Mucosa of descending colon (tissue), 3 donors: ENCODE results near the gene ANXA4. TPM values are rescaled to one million over a fixed set of nuclear protein-coding genes. Genes with fewer than 3 reads are reported as not detected.

Experiments used
- ATAC-seq: fragments of 200-7000 bp; cut with Tn5 transposase; one replicate; pipeline ENCODE4 v1.9.1; 2020; ENCODE audit warnings: mild to moderate bottlenecking, moderate library complexity
- DNase-seq, 3 donors: peaks; one replicate each; pipeline ENCODE4 v3.0.0-alpha.2; 2020
- H3K36me3 ChIP-seq: fragments of 200-600 bp; one replicate; pipeline ENCODE4 v1.8.0; 2021; ENCODE audit warnings: low read depth, mild to moderate bottlenecking
- H3K4me1 ChIP-seq: fragments of 200-600 bp; one replicate; pipeline ENCODE4 v1.8.0; 2021; ENCODE audit warnings: low read depth, mild to moderate bottlenecking
- H3K4me3 ChIP-seq: fragments of 200-600 bp; one replicate; pipeline ENCODE4 v1.8.0; 2021; ENCODE audit warnings: mild to moderate bottlenecking
- H3K9me3 ChIP-seq: fragments of 200-600 bp; one replicate; pipeline ENCODE4 v1.8.0; 2021; ENCODE audit warnings: mild to moderate bottlenecking
- intact Hi-C, 2 donors: fragments of 100-400 bp; cut with DNase I in 1 of 2; cut with micrococcal nuclease in 1 of 2; formaldehyde crosslinking; loops; one replicate each; pipeline versions ENCODE4 v1.11.0 to v1.11.1; 2022; cut with DNase I, micrococcal nuclease
- total RNA-seq, 3 donors: library from RNA; stranded (reverse); fragmentation: NEBNext Ultra II Directional in 2 of 3; extraction: Animal tissue kit (Norgen Biotek cat#: 25700) in 2 of 3; gene quantifications; one replicate each; pipeline versions ENCODE4 v1.2.1 to v1.2.4, GENCODE V29; 2021 to 2023
- TF ChIP-seq, protein P1 (sequence below): fragments of 200-600 bp; IDR thresholded peaks from one replicate; pipeline ENCODE4 v1.8.0; 2022; ENCODE audit warnings: antibody characterized with exemption, mild to moderate bottlenecking
- donor health status: DM: no; HTN: no; CAD: no; lungs with moderate emphysema.
- donor health status: DM: no; HTN: no; CAD: no.
- donor health status: DM: no; HTN: yes; CAD: no.

ANXA4 gene
- total RNA-seq, 3 donors from 2014 or later, result 176 to 345 (median 228) TPM

DNA sequence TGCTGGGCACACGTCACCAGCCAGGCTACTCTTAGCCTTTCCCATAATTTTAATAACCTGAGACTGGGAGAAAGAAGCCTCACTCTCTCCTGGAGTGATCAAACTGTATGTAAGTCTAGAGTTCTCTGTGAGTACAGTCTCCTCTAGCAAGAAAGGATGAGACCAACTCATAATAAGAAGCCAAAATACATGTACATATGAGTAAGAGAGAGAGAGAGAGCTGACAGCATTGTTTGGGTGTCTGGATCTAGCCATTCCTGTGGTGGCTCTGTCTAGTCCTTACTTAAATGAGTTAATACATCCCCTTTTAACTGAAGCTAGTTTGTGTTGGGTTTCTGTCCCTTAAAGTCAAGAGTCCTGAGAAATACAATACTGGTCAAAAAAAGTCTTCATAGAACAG, 26.0 kb upstream of the ANXA4 start:
- no peak for DNase-seq
- H3K9me3 ChIP-seq, result no peaks in the 10 kb centered on the region
- ATAC-seq, result no peak
- no peak overlapping the region for H3K4me3 ChIP-seq
- intact Hi-C loops, result loop anchor here (2.0 to 10.0 kb wide), 2 partner anchors 151 to 157 kb away; no protein-coding TSS in a partner anchor
- TF ChIP-seq, protein P1, sequence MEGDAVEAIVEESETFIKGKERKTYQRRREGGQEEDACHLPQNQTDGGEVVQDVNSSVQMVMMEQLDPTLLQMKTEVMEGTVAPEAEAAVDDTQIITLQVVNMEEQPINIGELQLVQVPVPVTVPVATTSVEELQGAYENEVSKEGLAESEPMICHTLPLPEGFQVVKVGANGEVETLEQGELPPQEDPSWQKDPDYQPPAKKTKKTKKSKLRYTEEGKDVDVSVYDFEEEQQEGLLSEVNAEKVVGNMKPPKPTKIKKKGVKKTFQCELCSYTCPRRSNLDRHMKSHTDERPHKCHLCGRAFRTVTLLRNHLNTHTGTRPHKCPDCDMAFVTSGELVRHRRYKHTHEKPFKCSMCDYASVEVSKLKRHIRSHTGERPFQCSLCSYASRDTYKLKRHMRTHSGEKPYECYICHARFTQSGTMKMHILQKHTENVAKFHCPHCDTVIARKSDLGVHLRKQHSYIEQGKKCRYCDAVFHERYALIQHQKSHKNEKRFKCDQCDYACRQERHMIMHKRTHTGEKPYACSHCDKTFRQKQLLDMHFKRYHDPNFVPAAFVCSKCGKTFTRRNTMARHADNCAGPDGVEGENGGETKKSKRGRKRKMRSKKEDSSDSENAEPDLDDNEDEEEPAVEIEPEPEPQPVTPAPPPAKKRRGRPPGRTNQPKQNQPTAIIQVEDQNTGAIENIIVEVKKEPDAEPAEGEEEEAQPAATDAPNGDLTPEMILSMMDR, result no peak
- H3K4me1 ChIP-seq, result no peaks in the 10 kb centered on the region
- H3K36me3 ChIP-seq, result no peaks in the 10 kb centered on the region

DNA sequence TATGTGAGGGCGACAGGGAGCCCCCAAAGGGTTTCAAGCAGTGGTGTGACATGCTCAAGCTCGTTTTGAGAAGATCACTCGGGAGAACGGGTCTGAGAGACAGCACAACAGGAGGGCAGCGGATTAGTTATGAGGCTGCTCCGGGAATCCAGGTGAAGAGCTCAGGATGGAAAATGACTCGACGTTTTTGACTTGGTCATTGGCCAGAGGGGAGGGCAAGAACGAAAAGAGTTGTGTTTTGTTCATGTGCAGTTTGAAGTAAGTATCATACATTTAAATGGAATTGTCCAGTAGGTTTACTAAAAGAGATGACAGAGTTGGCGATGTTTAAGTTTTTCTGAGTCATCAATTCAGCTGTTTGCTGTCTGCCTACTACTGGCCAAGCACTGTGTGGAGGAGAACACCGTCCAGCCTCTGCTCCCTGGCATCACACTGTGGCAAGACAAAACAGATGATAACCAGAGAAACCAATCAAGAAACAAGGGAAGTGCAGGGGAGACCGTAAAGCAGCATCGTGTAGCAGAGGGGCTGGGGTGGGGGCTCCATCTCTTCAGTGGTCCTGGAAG, 25.3 kb upstream of the ANXA4 start:
- TF ChIP-seq, protein P1, result no peak
- no peak for DNase-seq
- no peaks in the 10 kb centered on the region for H3K9me3 ChIP-seq
- H3K4me3 ChIP-seq, result no peak overlapping the region
- H3K4me1 ChIP-seq, result no peaks in the 10 kb centered on the region
- H3K36me3 ChIP-seq, result no peaks in the 10 kb centered on the region
- no peak for ATAC-seq
- intact Hi-C loops, result loop anchor here in 1 of 2 donors (10.0 kb wide), 1 partner anchor 152 kb away; no protein-coding TSS in a partner anchor

DNA sequence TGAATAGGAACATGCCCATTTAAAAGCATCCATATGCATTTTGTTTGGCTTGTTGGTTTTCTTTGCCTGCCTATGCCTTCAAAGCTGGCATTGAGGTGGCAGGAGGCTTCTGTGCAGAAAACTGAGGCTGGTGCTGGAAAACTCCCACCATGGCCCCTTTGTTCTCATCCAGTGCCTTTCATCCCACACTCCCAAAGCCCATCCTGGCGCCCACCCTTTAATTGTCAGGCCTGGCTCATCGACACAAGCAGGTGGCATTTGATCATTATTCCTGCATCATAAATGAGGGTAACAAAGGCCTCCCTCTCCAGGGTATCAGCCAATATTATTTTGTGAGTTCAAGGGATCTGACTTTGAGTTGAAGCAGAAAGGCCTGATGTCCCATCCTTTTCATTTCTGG, 24.7 kb upstream of the ANXA4 start:
- ATAC-seq (no peak), DNase-seq (no peak)
- Histone ChIP-seq H3K36me3 (no peaks in the 10 kb centered on the region), H3K4me3 (no peak overlapping the region), H3K4me1 (no peaks in the 10 kb centered on the region), H3K9me3 (no peaks in the 10 kb centered on the region)
- intact Hi-C loops, result loop anchor here in 1 of 2 donors (10.0 kb wide), 1 partner anchor 152 kb away; no protein-coding TSS in a partner anchor
- TF ChIP-seq, protein P1, result no peak

DNA sequence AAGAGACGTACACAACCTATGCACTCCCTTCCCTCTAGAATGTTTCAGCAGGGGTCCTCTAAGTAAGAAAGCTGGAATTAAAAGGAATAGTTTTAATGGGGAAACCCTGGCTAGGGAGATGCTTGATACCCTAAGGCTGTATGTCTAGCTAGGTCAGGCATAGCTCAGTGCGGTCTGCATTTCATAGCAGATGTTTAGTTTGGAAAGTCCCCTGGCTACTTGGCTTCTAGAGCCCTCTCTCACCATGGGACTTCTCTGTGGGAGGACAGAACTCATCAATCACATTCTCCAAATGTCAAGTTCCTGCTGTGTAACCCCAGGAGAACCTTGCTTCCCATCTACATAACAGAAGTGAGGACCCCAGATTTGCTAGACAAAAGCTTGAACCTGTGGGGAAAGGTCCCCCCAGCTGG, 24.1 kb upstream of the ANXA4 start:
- no peak overlapping the region for H3K4me3 ChIP-seq
- intact Hi-C loops, result loop anchor here in 1 of 2 donors (10.0 kb wide), 1 partner anchor 153 kb away; no protein-coding TSS in a partner anchor
- no peak for DNase-seq
- no peaks in the 10 kb centered on the region for H3K36me3 ChIP-seq
- TF ChIP-seq, protein P1, result no peak
- no peak for ATAC-seq
- no peaks in the 10 kb centered on the region for H3K4me1 ChIP-seq
- H3K9me3 ChIP-seq, result no peaks in the 10 kb centered on the region

DNA sequence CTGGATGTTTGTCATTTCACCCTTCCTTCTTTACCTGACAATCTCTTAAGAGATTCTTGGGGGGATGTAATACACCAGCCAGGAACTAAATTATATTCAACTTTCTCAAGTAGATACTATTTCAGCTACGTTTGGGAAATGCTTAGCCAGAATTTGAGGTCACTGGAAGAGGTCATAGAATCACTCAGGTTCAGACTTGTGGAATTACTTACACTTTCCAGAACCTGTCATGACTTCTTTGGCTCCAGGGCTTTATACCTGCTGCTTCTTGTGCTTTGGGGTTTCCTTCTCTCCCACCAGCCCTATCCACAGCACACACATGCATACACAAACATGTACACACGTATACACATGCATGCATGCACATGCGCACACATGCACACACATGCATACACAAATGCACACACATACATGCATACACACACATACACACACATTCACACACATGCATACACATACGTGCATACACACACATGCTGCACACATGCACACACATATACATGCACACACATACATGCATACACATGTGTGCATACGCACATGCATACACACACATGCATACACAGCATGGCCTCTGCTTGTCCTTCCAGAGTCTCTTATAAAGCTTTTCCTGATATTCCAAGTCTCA, 23.5 kb upstream of the ANXA4 start:
- Histone ChIP-seq H3K4me1 (no peaks in the 10 kb centered on the region), H3K4me3 (no peak overlapping the region), H3K9me3 (no peaks in the 10 kb centered on the region), H3K36me3 (no peaks in the 10 kb centered on the region)
- intact Hi-C loops, result loop anchor here in 1 of 2 donors (10.0 kb wide), 1 partner anchor 154 kb away; no protein-coding TSS in a partner anchor
- ATAC-seq, result no peak
- TF ChIP-seq, protein P1, result no peak
- DNase-seq, result no peak
